ENCODE data around the gene RHAG.
"Not testable (repeated sequence)": the region's sequence is repeated elsewhere in the genome, so short reads cannot be mapped to it uniquely, and the experiment has no call there.

RHAG gene

GRCh38 chr6:49647476-49647875 is 10.8 kb upstream of the RHAG start:
- Mint-ChIP-seq H3K36me3 (ENCODE audit: low read depth) (no peaks in the 10 kb centered on the region), H3K27me3 (no peaks in the 10 kb centered on the region), H3K4me3 (no peak overlapping the region), H3K27ac (no peak overlapping the region), H3K9me3 (no peaks in the 10 kb centered on the region), H3K4me1 (ENCODE audit: low read depth) (no peaks in the 10 kb centered on the region)
- no peak for DNase-seq

- DNase-seq: no peak
- Mint-ChIP-seq H3K27ac (no peak overlapping the region), H3K4me1 (ENCODE audit: low read depth) (no peaks in the 10 kb centered on the region), H3K4me3 (no peak overlapping the region), H3K27me3 (no peaks in the 10 kb centered on the region), H3K36me3 (ENCODE audit: low read depth) (no peaks in the 10 kb centered on the region), H3K9me3 (no peaks in the 10 kb centered on the region)
These were observed 10.3 kb upstream of the RHAG start for GRCh38 chr6:49646942-49647341.

- Mint-ChIP-seq H3K9me3 (no peaks in the 10 kb centered on the region), H3K27ac (no peak overlapping the region), H3K36me3 (ENCODE audit: low read depth) (no peaks in the 10 kb centered on the region), H3K27me3 (no peaks in the 10 kb centered on the region), H3K4me3 (no peak overlapping the region), H3K4me1 (ENCODE audit: low read depth) (no peaks in the 10 kb centered on the region)
- no peak for DNase-seq
These were observed 9.6 kb upstream of the RHAG start for GRCh38 chr6:49646130-49646824.

DNA sequence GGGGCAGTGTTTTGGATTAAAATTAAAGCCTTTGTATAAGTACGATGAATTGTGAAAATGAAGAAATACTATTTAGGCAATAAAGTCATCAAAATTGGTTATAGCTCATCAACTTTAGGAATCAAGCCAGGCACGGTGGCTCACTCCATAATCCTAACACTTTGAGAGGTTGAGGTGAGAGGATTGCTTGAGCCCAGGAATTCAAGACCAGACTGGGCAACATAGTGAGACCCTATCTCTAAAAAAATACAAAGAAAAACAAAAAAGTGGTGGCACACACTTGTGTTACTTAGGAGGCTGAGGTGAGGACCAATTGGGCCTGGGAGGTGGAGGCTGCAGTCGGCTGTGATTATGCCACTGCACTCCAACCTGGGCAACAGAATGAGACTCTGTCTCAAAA is 8.5 kb upstream of the RHAG start:
- H3K27me3 Mint-ChIP-seq: no peaks in the 10 kb centered on the region
- H3K4me3 Mint-ChIP-seq: no peak overlapping the region
- DNase-seq: no peak
- H3K27ac Mint-ChIP-seq: no peak overlapping the region
- no peaks in the 10 kb centered on the region for H3K4me1 Mint-ChIP-seq (ENCODE audit: low read depth)
- H3K36me3 Mint-ChIP-seq (ENCODE audit: low read depth): no peaks in the 10 kb centered on the region
- H3K9me3 Mint-ChIP-seq: no peaks in the 10 kb centered on the region

GRCh38 chr6:49639177-49639817 is 2.7 kb upstream of the RHAG start:
- Mint-ChIP-seq H3K27me3 (no peaks in the 10 kb centered on the region), H3K36me3 (ENCODE audit: low read depth) (no peaks in the 10 kb centered on the region), H3K4me1 (ENCODE audit: low read depth) (no peaks in the 10 kb centered on the region), H3K4me3 (no peak overlapping the region), H3K27ac (no peak overlapping the region), H3K9me3 (no peaks in the 10 kb centered on the region)
- DNase-seq: no peak

DNA sequence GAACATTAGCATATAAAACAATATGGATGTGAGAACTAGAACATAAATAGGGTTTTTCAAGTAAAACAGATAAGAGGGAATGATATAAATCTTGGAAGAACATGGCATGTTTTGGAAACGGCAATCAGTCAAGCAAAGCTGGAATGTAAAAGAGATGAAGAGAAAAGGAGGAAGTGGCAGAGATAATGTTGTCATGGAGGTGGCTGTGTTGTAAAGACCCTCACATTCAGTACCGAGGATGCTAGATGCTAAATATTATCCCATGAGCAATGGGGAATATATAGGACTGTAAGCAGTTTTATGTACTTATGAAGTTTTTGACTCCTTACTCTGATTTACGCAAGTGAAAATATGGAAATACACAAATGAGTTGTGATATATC is 702 bp upstream of the RHAG start:
- DNase-seq: no peak
- no peak overlapping the region for H3K4me3 Mint-ChIP-seq
- H3K9me3 Mint-ChIP-seq: no peaks in the 10 kb centered on the region
- no peak overlapping the region for H3K27ac Mint-ChIP-seq
- no peaks in the 10 kb centered on the region for H3K27me3 Mint-ChIP-seq
- H3K36me3 Mint-ChIP-seq (ENCODE audit: low read depth): no peaks in the 10 kb centered on the region
- no peaks in the 10 kb centered on the region for H3K4me1 Mint-ChIP-seq (ENCODE audit: low read depth)

GRCh38 chr6:49635978-49636712 is 494 bp downstream of the RHAG start:
- no peak for DNase-seq
- Mint-ChIP-seq H3K4me1 (ENCODE audit: low read depth) (no peaks in the 10 kb centered on the region), H3K27me3 (no peaks in the 10 kb centered on the region), H3K36me3 (ENCODE audit: low read depth) (no peaks in the 10 kb centered on the region), H3K27ac (no peak overlapping the region), H3K4me3 (no peak overlapping the region), H3K9me3 (no peaks in the 10 kb centered on the region)

- Mint-ChIP-seq H3K27me3 (no peaks in the 10 kb centered on the region), H3K4me3 (no peak overlapping the region), H3K27ac (no peak overlapping the region), H3K4me1 (ENCODE audit: low read depth) (no peaks in the 10 kb centered on the region), H3K36me3 (ENCODE audit: low read depth) (no peaks in the 10 kb centered on the region), H3K9me3 (no peaks in the 10 kb centered on the region)
- DNase-seq: no peak
These were observed 1.2 kb downstream of the RHAG start for GRCh38 chr6:49635480-49635879.

DNA sequence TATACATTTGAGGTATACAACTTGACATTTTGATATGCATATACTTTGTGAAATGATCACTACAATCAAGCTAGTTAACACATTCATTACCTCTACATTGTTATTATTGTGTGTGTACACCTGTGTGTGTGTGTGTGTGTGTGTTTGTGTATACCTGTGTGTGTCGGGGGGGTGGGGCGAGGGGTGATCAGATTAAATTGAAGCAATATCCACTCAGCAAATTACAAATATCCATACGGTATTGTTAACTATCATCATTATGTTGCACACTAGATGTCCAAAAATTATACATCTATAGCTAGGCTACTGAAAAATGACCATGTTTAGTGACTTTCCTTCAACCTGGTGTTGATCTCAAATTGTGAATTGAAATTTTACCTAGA is 1.8 kb downstream of the RHAG start:
- Mint-ChIP-seq H3K9me3 (no peaks in the 10 kb centered on the region), H3K27me3 (no peaks in the 10 kb centered on the region), H3K36me3 (ENCODE audit: low read depth) (no peaks in the 10 kb centered on the region), H3K4me3 (no peak overlapping the region), H3K27ac (no peak overlapping the region), H3K4me1 (ENCODE audit: low read depth) (no peaks in the 10 kb centered on the region)
- DNase-seq: no peak

- Mint-ChIP-seq H3K9me3 (no peaks in the 10 kb centered on the region), H3K4me1 (ENCODE audit: low read depth) (no peaks in the 10 kb centered on the region), H3K36me3 (ENCODE audit: low read depth) (no peaks in the 10 kb centered on the region), H3K27me3 (no peaks in the 10 kb centered on the region), H3K27ac (no peak overlapping the region), H3K4me3 (no peak overlapping the region)
- no peak for DNase-seq
These were observed 2.4 kb downstream of the RHAG start for GRCh38 chr6:49634092-49634835.

DNA sequence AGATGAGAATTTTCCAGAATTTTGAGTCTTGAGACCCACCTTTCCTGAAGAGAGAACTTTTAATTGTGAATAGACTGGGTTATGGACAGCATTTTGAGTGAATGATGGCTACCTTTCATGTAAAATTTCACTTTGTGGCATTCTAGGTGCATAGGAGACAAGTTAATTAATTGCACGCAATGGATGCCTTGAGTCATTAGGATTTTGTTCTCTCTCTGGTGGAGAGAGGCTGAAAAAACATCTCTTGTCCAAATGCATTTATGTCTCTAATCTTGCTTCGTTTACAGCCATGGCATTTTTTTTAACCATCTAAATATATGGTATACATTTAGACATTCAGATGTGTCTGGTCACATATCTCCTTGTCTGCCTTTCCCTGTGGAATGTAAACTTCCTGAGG is 3.1 kb downstream of the RHAG start:
- H3K36me3 Mint-ChIP-seq (ENCODE audit: low read depth): no peaks in the 10 kb centered on the region
- H3K27ac Mint-ChIP-seq: no peak overlapping the region
- H3K4me3 Mint-ChIP-seq: no peak overlapping the region
- DNase-seq: no peak
- no peaks in the 10 kb centered on the region for H3K4me1 Mint-ChIP-seq (ENCODE audit: low read depth)
- H3K9me3 Mint-ChIP-seq: no peaks in the 10 kb centered on the region
- no peaks in the 10 kb centered on the region for H3K27me3 Mint-ChIP-seq

- Mint-ChIP-seq H3K4me3 (no peak overlapping the region), H3K36me3 (ENCODE audit: low read depth) (no peaks in the 10 kb centered on the region), H3K27ac (no peak overlapping the region), H3K27me3 (no peaks in the 10 kb centered on the region), H3K9me3 (no peaks in the 10 kb centered on the region), H3K4me1 (ENCODE audit: low read depth) (no peaks in the 10 kb centered on the region)
- DNase-seq: no peak
These were observed 3.9 kb downstream of the RHAG start for GRCh38 chr6:49632727-49633126.

- H3K36me3 Mint-ChIP-seq (ENCODE audit: low read depth); H3K4me3 Mint-ChIP-seq; H3K9me3 Mint-ChIP-seq; DNase-seq; H3K4me1 Mint-ChIP-seq (ENCODE audit: low read depth); H3K27me3 Mint-ChIP-seq; H3K27ac Mint-ChIP-seq: not testable (repeated sequence)
These were observed 7.1 kb downstream of the RHAG start for GRCh38 chr6:49629485-49630088.

- no peaks in the 10 kb centered on the region for H3K4me1 Mint-ChIP-seq (ENCODE audit: low read depth)
- H3K9me3 Mint-ChIP-seq: no peaks in the 10 kb centered on the region
- no peak overlapping the region for H3K27ac Mint-ChIP-seq
- DNase-seq: no peak
- H3K4me3 Mint-ChIP-seq: no peak overlapping the region
- no peaks in the 10 kb centered on the region for H3K36me3 Mint-ChIP-seq (ENCODE audit: low read depth)
- peaks cover 2% of the 10 kb centered on the region for H3K27me3 Mint-ChIP-seq
These were observed 9.8 kb downstream of the RHAG start for GRCh38 chr6:49626811-49627210.
